ENCODE measurements around the gene NCOA6.

- no peak for TF ChIP-seq CTCF (IDR thresholded peaks at IDR 0.05)
- no peak for TF ChIP-seq POLR2A (IDR thresholded peaks at IDR 0.05)
Observed at GRCh38 chr20:34798871-34799270, 26.6 kb downstream of the NCOA6 start.

Data from thyroid gland (tissue), 4 donors.